ENCODE data around the gene C10orf67.

The C10orf67 gene

GRCh38 chr10:23195846-23196600 lies 148.6 kb downstream of the C10orf67 start:
- no peak for DNase-seq

GRCh38 chr10:23194966-23195845 lies 149.4 kb downstream of the C10orf67 start:
- DNase-seq, result no peak

GRCh38 chr10:23194471-23194965 lies 150.1 kb downstream of the C10orf67 start:
- no peak for DNase-seq

- DNase-seq, result no peak
These were observed 151.0 kb downstream of the C10orf67 start for GRCh38 chr10:23193435-23194074.

GRCh38 chr10:23192712-23193434 lies 151.7 kb downstream of the C10orf67 start:
- no peak for DNase-seq

- no peak for DNase-seq
These were observed 152.6 kb downstream of the C10orf67 start, which contains the start of gene PTF1A for GRCh38 chr10:23191764-23192711. PTF1A (plus strand) TSS chr10:23192312; CDS start chr10:23192531, 219 bp downstream.

- no peak for DNase-seq
These were observed 153.5 kb downstream of the C10orf67 start for GRCh38 chr10:23190872-23191763.

GRCh38 chr10:23189024-23189423 lies 155.6 kb downstream of the C10orf67 start:
- no peak for DNase-seq

GRCh38 chr10:23187155-23187554 lies 157.4 kb downstream of the C10orf67 start:
- no peak for DNase-seq

- no peak for DNase-seq
These were observed 157.9 kb downstream of the C10orf67 start for GRCh38 chr10:23186697-23187096.

- no peak for DNase-seq
These were observed 158.4 kb downstream of the C10orf67 start for GRCh38 chr10:23186178-23186577.

GRCh38 chr10:23174977-23175512 lies 169.6 kb downstream of the C10orf67 start:
- DNase-seq, result no peak

- DNase-seq, result peak; percentile 51
These were observed 170.3 kb downstream of the C10orf67 start for GRCh38 chr10:23174074-23174976.

GRCh38 chr10:23173214-23174073 lies 171.2 kb downstream of the C10orf67 start:
- peak; percentile 58 for DNase-seq

- DNase-seq, result no peak
These were observed 172.0 kb downstream of the C10orf67 start for GRCh38 chr10:23172429-23173213.

GRCh38 chr10:23171232-23171876 lies 173.2 kb downstream of the C10orf67 start:
- no peak for DNase-seq
